Measurements from ENCODE around the gene GPRIN1. TPM values are rescaled to one million over a fixed set of nuclear protein-coding genes. Genes with fewer than 3 reads are reported as not detected.
A peak's percentile ranks its signal among the peaks of the same experiment; 100 is the strongest.

Gene GPRIN1
- total RNA-seq, 3 donors from 2014 or later: 1.6 to 2.4 (median 1.6) TPM

DNA sequence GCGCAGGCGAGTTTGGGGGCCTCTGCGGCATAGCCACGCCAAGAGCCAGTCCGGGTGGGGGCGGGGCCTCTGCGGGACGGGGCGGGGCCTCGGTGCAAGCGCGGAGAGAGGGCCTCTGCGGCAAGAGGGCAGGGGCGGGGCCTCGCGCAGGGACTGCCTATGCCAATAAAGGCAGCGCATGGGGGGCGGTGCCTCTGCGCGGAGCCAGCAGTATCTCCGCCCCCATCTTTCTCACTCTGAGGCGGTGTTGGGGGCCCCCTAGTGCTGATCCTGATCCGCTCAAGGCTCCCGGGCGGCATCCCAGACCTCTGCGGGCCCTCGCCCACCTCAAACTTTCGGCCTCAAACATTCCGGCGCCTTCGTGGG lies 9.2 kb upstream of the GPRIN1 start:
- peaks cover 6% of the 10 kb centered on the region for H3K4me1 ChIP-seq (ENCODE audit: low read depth)
- ATAC-seq: peak; percentile 90
- H3K9me3 ChIP-seq: no peaks in the 10 kb centered on the region
- H3K36me3 ChIP-seq (ENCODE audit: low read depth): no peaks in the 10 kb centered on the region
- no peak overlapping the region for H3K4me3 ChIP-seq
- peak; percentile 77 to 80 (median 78) for DNase-seq
- intact Hi-C loops (cut with DNase I, micrococcal nuclease): no loop called here
- no peak for TF ChIP-seq CTCF (IDR thresholded peaks at IDR 0.05)

DNA sequence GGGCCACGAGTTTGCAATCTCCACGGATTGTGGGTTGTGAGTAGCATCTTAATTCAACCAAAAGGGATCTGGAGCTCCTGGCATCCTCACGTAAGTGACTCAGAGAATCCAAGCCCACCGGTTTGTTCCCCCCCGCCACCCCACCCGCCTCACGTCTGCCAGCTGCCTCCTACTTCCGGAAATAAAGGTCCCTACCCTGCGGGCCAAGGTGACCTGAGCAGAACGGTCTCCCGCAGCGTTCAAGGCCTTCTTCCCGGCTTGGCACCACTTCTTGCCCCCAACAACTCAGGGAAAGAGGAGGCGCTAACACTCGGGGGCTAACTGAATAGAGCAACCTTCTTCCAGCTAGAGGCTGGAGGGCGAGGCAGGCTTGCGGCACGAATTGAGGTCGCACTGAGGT lies 8.8 kb upstream of the GPRIN1 start:
- ATAC-seq: no peak
- no peak for TF ChIP-seq CTCF (IDR thresholded peaks at IDR 0.05)
- Histone ChIP-seq H3K4me1 (ENCODE audit: low read depth) (peaks cover 6% of the 10 kb centered on the region), H3K4me3 (no peak overlapping the region), H3K9me3 (no peaks in the 10 kb centered on the region), H3K36me3 (ENCODE audit: low read depth) (no peaks in the 10 kb centered on the region)
- intact Hi-C loops (cut with DNase I, micrococcal nuclease): no loop called here
- no peak for DNase-seq

- no peaks in the 10 kb centered on the region for H3K36me3 ChIP-seq (ENCODE audit: low read depth)
- ATAC-seq: no peak
- no peak for TF ChIP-seq CTCF (IDR thresholded peaks at IDR 0.05)
- no peak overlapping the region for H3K4me3 ChIP-seq
- no peaks in the 10 kb centered on the region for H3K9me3 ChIP-seq
- H3K4me1 ChIP-seq (ENCODE audit: low read depth): peaks cover 6% of the 10 kb centered on the region
- no peak for DNase-seq
- intact Hi-C loops (cut with DNase I, micrococcal nuclease): no loop called here
These were observed 6.6 kb upstream of the GPRIN1 start for GRCh38 chr5:176616511-176616910.

DNA sequence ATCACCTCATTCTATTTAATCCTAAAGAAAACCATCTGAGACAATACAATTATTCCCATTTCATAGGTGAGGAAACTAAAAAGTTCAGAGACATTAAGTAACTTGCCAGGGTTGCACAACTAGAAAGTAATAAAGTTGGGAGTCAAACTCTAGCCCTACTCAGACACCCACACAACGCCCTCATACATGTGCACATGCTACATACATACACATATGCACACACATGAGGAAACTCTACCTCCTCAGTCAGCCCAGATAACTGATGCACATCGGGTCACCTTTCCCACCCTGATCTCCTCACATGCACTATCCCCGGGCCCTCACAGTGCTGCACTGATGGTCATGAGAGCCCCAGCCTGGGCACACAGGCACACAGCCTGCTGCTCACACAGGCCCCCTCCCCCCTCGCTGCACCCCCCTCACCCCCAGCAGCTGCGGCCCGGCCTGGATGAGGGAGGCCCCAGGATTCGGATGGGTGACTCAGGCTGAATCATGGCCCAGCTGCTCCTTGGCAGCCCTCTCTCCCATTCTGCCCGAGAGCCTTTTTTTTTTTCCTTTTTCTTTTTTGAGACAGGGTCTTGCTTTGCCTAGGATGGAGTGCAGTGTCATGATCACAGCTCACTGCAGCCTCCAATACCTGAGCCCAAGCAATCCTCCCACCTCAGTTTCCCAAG lies 5.0 kb upstream of the GPRIN1 start:
- H3K4me3 ChIP-seq: no peak overlapping the region
- no peak for TF ChIP-seq CTCF (IDR thresholded peaks at IDR 0.05)
- DNase-seq (no peak), ATAC-seq (no peak)
- no peaks in the 10 kb centered on the region for H3K36me3 ChIP-seq (ENCODE audit: low read depth)
- intact Hi-C loops (cut with DNase I, micrococcal nuclease): no loop called here
- no peaks in the 10 kb centered on the region for H3K9me3 ChIP-seq
- peaks cover 4% of the 10 kb centered on the region for H3K4me1 ChIP-seq (ENCODE audit: low read depth)

GRCh38 chr5:176612855-176613254 lies 2.9 kb upstream of the GPRIN1 start:
- ATAC-seq: no peak

More at GRCh38 chr5:176612855-176613254, 2.9 kb upstream of the GPRIN1 start:
- TF ChIP-seq CTCF (IDR thresholded peaks at IDR 0.05): no peak
- Histone ChIP-seq H3K4me1 (ENCODE audit: low read depth) (peaks cover 4% of the 10 kb centered on the region), H3K4me3 (no peak overlapping the region), H3K36me3 (ENCODE audit: low read depth) (no peaks in the 10 kb centered on the region), H3K9me3 (no peaks in the 10 kb centered on the region)
- no peak for DNase-seq
- intact Hi-C loops (cut with DNase I, micrococcal nuclease): no loop called here

Data from mucosa of descending colon (tissue), 3 donors.